Neural cell (in vitro differentiated cells): ENCODE results near the gene THAP12.

Experiments
- EZH2 ChIP-seq: fragments of 200-600, 300-800 bp; shearing (Covaris generic), sonication (generic); IDR thresholded peaks from 2 replicates; pipeline ENCODE4 v1.6.1; 2014; ENCODE audit warnings: antibody characterized with exemption, low read length, borderline replicate concordance, mild to moderate bottlenecking; ENCODE audit not compliant: insufficient read depth, poor library complexity, severe bottlenecking
- MXI1 ChIP-seq: fragments of 450-650 bp; conservative IDR thresholded peaks from 2 replicates; pipeline ENCODE4 v1.6.1; 2014; ENCODE audit warnings: antibody characterized with exemption, mild to moderate bottlenecking; ENCODE audit not compliant: poor library complexity, severe bottlenecking
- POLR2AphosphoS5 ChIP-seq: IDR thresholded peaks from 2 replicates; pipeline ENCODE4 v1.6.1; 2012
- SMC3 ChIP-seq: fragments of 450-650 bp; conservative IDR thresholded peaks from 2 replicates; pipeline ENCODE4 v1.6.1; 2014; ENCODE audit warnings: antibody characterized with exemption, mild to moderate bottlenecking, moderate library complexity; ENCODE audit not compliant: poor library complexity
- TAF1 ChIP-seq: IDR thresholded peaks from 2 replicates; pipeline ENCODE4 v1.6.1; 2012; ENCODE audit warnings: low read depth
- TF ChIP-seq, protein P1 (sequence below): fragments of 450-650 bp; IDR thresholded peaks from 2 replicates; pipeline ENCODE4 v1.5.1; 2014; ENCODE audit warnings: antibody characterized with exemption, mild to moderate bottlenecking, moderate library complexity; ENCODE audit not compliant: poor library complexity, severe bottlenecking
- TF ChIP-seq, protein P2 (sequence below): IDR thresholded peaks from 2 replicates; pipeline ENCODE4 v1.6.1; 2012; ENCODE audit warnings: borderline replicate concordance

DNA sequence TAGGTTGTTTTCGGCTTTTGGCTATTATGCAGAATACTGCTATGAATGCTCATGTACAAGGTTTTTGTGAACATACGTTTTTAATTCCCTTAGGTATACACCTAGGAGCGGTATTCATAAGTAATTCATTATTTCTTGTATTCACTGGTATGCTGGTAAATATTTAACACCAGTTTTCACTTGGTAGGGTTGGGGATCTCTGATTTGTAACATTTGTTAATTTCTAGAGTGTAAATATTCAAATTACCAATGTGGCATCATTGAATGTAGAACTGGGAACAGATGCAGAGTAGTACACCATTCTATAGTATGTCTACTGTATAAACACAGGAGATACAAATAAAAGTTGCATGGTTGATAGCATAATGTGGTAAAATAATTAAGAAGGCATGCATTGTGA is 16.5 kb upstream of the THAP12 start:
- TF ChIP-seq MXI1 = no peak
- TF ChIP-seq, protein P1, sequence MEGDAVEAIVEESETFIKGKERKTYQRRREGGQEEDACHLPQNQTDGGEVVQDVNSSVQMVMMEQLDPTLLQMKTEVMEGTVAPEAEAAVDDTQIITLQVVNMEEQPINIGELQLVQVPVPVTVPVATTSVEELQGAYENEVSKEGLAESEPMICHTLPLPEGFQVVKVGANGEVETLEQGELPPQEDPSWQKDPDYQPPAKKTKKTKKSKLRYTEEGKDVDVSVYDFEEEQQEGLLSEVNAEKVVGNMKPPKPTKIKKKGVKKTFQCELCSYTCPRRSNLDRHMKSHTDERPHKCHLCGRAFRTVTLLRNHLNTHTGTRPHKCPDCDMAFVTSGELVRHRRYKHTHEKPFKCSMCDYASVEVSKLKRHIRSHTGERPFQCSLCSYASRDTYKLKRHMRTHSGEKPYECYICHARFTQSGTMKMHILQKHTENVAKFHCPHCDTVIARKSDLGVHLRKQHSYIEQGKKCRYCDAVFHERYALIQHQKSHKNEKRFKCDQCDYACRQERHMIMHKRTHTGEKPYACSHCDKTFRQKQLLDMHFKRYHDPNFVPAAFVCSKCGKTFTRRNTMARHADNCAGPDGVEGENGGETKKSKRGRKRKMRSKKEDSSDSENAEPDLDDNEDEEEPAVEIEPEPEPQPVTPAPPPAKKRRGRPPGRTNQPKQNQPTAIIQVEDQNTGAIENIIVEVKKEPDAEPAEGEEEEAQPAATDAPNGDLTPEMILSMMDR = no peak
- TF ChIP-seq EZH2 = no peak
- no peak for TF ChIP-seq POLR2AphosphoS5
- TF ChIP-seq SMC3 = no peak
- TF ChIP-seq TAF1 = no peak
- TF ChIP-seq, protein P2, sequence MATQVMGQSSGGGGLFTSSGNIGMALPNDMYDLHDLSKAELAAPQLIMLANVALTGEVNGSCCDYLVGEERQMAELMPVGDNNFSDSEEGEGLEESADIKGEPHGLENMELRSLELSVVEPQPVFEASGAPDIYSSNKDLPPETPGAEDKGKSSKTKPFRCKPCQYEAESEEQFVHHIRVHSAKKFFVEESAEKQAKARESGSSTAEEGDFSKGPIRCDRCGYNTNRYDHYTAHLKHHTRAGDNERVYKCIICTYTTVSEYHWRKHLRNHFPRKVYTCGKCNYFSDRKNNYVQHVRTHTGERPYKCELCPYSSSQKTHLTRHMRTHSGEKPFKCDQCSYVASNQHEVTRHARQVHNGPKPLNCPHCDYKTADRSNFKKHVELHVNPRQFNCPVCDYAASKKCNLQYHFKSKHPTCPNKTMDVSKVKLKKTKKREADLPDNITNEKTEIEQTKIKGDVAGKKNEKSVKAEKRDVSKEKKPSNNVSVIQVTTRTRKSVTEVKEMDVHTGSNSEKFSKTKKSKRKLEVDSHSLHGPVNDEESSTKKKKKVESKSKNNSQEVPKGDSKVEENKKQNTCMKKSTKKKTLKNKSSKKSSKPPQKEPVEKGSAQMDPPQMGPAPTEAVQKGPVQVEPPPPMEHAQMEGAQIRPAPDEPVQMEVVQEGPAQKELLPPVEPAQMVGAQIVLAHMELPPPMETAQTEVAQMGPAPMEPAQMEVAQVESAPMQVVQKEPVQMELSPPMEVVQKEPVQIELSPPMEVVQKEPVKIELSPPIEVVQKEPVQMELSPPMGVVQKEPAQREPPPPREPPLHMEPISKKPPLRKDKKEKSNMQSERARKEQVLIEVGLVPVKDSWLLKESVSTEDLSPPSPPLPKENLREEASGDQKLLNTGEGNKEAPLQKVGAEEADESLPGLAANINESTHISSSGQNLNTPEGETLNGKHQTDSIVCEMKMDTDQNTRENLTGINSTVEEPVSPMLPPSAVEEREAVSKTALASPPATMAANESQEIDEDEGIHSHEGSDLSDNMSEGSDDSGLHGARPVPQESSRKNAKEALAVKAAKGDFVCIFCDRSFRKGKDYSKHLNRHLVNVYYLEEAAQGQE = no peak
